ENCODE data around the gene COBLL1.

COBLL1 gene

GRCh38 chr2:164841719-164842623, at the start of gene COBLL1:
COBLL1 (minus strand) TSS chr2:164841823; CDS start chr2:164841196, 627 bp downstream.
- H3K4me3 ChIP-seq (ENCODE audit: low read length): peak within 1 kb of the TSS; percentile 78
- peak; percentile 57 for DNase-seq (ENCODE audit: low read depth)
- TF ChIP-seq CTCF (conservative IDR thresholded peaks at IDR 0.05; ENCODE audit: low read length): peak; percentile 78

GRCh38 chr2:164890544-164890943, 48.9 kb upstream of the COBLL1 start:
- TF ChIP-seq CTCF (conservative IDR thresholded peaks at IDR 0.05; ENCODE audit: low read length): no peak
- no peak for DNase-seq (ENCODE audit: low read depth)
- no peak overlapping the region for H3K4me3 ChIP-seq (ENCODE audit: low read length)

- TF ChIP-seq CTCF (conservative IDR thresholded peaks at IDR 0.05; ENCODE audit: low read length): no peak
- no peak for DNase-seq (ENCODE audit: low read depth)
- H3K4me3 ChIP-seq (ENCODE audit: low read length): no peak overlapping the region
Observed at GRCh38 chr2:164888592-164888991, 47.0 kb upstream of the COBLL1 start.

- TF ChIP-seq CTCF (conservative IDR thresholded peaks at IDR 0.05; ENCODE audit: low read length): no peak
- H3K4me3 ChIP-seq (ENCODE audit: low read length): no peak overlapping the region
- no peak for DNase-seq (ENCODE audit: low read depth)
Observed at GRCh38 chr2:164887434-164888144, 46.0 kb upstream of the COBLL1 start.

GRCh38 chr2:164882276-164882675, 40.7 kb upstream of the COBLL1 start:
- no peak for TF ChIP-seq CTCF (conservative IDR thresholded peaks at IDR 0.05; ENCODE audit: low read length)
- no peak overlapping the region for H3K4me3 ChIP-seq (ENCODE audit: low read length)
- DNase-seq (ENCODE audit: low read depth): peak; percentile 14

GRCh38 chr2:164881524-164881923, 39.9 kb upstream of the COBLL1 start:
- TF ChIP-seq CTCF (conservative IDR thresholded peaks at IDR 0.05; ENCODE audit: low read length): no peak
- no peak overlapping the region for H3K4me3 ChIP-seq (ENCODE audit: low read length)
- DNase-seq (ENCODE audit: low read depth): no peak

Measured in AG10803 (cell line).